Upper lobe of left lung (tissue), 4 donors: ENCODE results near the gene PCSK2.

Experiments
- EP300 ChIP-seq, 4 donors: sonication (generic); formaldehyde crosslinking; IDR thresholded peaks; one replicate each; pipeline ENCODE4 v1.5.1; 2017; ENCODE audit warnings: antibody characterized with exemption in 4 of 4, control low read depth in 2 of 4
- TF ChIP-seq, protein P1 (sequence below), 6 experiments: fragments of 450-650 bp in 4 of 6; fragments of 200-600 bp in 2 of 6; sonication (generic) in 2 of 6; IDR thresholded peaks; one replicate each; pipeline ENCODE4 v1.5.1; 2016 to 2019; ENCODE audit warnings: antibody characterized with exemption in 6 of 6

- TF ChIP-seq, protein P1, sequence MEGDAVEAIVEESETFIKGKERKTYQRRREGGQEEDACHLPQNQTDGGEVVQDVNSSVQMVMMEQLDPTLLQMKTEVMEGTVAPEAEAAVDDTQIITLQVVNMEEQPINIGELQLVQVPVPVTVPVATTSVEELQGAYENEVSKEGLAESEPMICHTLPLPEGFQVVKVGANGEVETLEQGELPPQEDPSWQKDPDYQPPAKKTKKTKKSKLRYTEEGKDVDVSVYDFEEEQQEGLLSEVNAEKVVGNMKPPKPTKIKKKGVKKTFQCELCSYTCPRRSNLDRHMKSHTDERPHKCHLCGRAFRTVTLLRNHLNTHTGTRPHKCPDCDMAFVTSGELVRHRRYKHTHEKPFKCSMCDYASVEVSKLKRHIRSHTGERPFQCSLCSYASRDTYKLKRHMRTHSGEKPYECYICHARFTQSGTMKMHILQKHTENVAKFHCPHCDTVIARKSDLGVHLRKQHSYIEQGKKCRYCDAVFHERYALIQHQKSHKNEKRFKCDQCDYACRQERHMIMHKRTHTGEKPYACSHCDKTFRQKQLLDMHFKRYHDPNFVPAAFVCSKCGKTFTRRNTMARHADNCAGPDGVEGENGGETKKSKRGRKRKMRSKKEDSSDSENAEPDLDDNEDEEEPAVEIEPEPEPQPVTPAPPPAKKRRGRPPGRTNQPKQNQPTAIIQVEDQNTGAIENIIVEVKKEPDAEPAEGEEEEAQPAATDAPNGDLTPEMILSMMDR (IDR thresholded peaks at IDR 0.05) = no peak
- no peak for TF ChIP-seq EP300 (IDR thresholded peaks at IDR 0.05)
These were observed 167.6 kb downstream of the PCSK2 start for GRCh38 chr20:17394411-17394810.
